ENCODE data around the gene COQ3. TPM values are rescaled to one million over a fixed set of nuclear protein-coding genes. Genes with fewer than 3 reads are reported as not detected.

Gene COQ3
- total RNA-seq: 1 to 10 TPM in 1 of 2 donors, under 1 TPM in 1; 0.95 to 2.0 TPM

- H3K27me3 ChIP-seq (replicated peaks; ENCODE audit: insufficient read depth): no peaks in the 10 kb centered on the region
- ATAC-seq (ENCODE audit: insufficient number of reproducible peaks, low FRiP score, low read depth) (peak; percentile 23), DNase-seq (ENCODE audit: low spot score) (peak; percentile 7)
- peak within 1 kb of the TSS; percentile 92 for H3K4me3 ChIP-seq
- H3K9me3 ChIP-seq: no peaks in the 10 kb centered on the region
- no peak for TF ChIP-seq CTCF (IDR thresholded peaks at IDR 0.05)
- H3K4me1 ChIP-seq (ENCODE audit: control insufficient read depth in 1 of 2, low read depth in 2 of 2): peaks cover 0 to 5% of the 10 kb centered on the region in 2 donors
- peak within 1 kb of the TSS; percentile 68 to 73 for H3K27ac ChIP-seq
- no peaks in the 10 kb centered on the region for H3K36me3 ChIP-seq
Observed at GRCh38 chr6:99393698-99394531, at the start of gene COQ3. COQ3 (minus strand) TSS chr6:99394195; CDS start chr6:99394179, 16 bp downstream.

DNA sequence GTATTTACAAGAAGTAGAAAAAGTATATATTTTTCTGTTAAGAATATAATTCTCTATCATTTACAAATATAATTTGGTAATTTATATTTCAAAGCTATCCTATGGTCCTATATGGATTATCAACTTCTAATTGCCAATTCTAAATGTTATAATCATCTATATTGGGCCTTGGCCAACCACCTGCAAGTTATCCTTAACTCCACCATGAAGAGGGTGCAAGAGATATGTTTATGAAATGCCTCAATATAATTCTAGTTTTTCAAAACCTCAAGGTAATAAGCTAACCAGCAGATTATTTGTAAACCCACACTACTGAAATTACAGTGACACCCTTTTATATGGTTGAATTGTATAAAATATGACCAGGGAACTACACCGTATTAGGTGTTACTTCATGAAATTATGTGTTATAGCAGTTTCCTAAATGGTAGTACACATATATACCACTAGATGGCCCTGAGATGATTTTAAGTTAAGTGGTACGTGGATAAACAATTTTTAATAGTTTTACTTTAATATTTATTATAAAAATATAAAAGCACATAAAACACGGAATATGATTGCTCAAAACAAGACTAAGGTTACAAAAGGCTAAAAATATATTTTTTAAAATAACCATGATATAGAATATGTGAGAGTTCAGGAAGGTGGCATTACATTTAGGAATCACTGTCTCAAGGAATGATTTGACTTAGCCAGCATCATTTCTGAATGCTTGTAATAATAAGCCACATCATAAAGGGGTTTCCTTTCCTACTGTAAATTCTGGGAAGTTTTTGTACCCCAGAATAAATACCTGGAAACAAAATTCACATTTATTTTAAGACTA lies 40.9 kb upstream of the COQ3 start:
- no peak overlapping the region for H3K27ac ChIP-seq
- H3K27me3 ChIP-seq (replicated peaks; ENCODE audit: insufficient read depth): no peaks in the 10 kb centered on the region
- peak; percentile 75 for TF ChIP-seq CTCF (IDR thresholded peaks at IDR 0.05)
- H3K4me3 ChIP-seq: no peak overlapping the region
- no peak for ATAC-seq (ENCODE audit: insufficient number of reproducible peaks, low FRiP score, low read depth)
- H3K4me1 ChIP-seq (ENCODE audit: control insufficient read depth in 1 of 2, low read depth in 2 of 2): no peaks in the 10 kb centered on the region
- H3K9me3 ChIP-seq: no peaks in the 10 kb centered on the region
- H3K36me3 ChIP-seq: no peaks in the 10 kb centered on the region
- no peak for DNase-seq (ENCODE audit: low spot score)

- Histone ChIP-seq H3K36me3 (no peaks in the 10 kb centered on the region), H3K9me3 (no peaks in the 10 kb centered on the region), H3K4me1 (ENCODE audit: control insufficient read depth in 1 of 2, low read depth in 2 of 2) (peaks cover 0 to 2% of the 10 kb centered on the region in 2 donors), H3K4me3 (no peak overlapping the region), H3K27ac (no peak overlapping the region), H3K27me3 (replicated peaks; ENCODE audit: insufficient read depth) (no peaks in the 10 kb centered on the region)
- no peak for TF ChIP-seq CTCF (IDR thresholded peaks at IDR 0.05)
- DNase-seq (ENCODE audit: low spot score): no peak
- no peak for ATAC-seq (ENCODE audit: insufficient number of reproducible peaks, low FRiP score, low read depth)
Observed at GRCh38 chr6:99432877-99433276, 38.9 kb upstream of the COQ3 start.

GRCh38 chr6:99431901-99432300 lies 37.9 kb upstream of the COQ3 start:
- no peak for DNase-seq (ENCODE audit: low spot score)
- TF ChIP-seq CTCF (IDR thresholded peaks at IDR 0.05): no peak
- H3K36me3 ChIP-seq: no peaks in the 10 kb centered on the region
- H3K27ac ChIP-seq: no peak overlapping the region
- H3K27me3 ChIP-seq (replicated peaks; ENCODE audit: insufficient read depth): no peaks in the 10 kb centered on the region
- no peak overlapping the region for H3K4me3 ChIP-seq
- ATAC-seq (ENCODE audit: insufficient number of reproducible peaks, low FRiP score, low read depth): no peak
- H3K9me3 ChIP-seq: no peaks in the 10 kb centered on the region
- H3K4me1 ChIP-seq (ENCODE audit: control insufficient read depth in 1 of 2, low read depth in 2 of 2): peaks cover 6 to 12% of the 10 kb centered on the region in 2 donors

- no peak for TF ChIP-seq CTCF (IDR thresholded peaks at IDR 0.05)
- Histone ChIP-seq H3K27me3 (replicated peaks; ENCODE audit: insufficient read depth) (no peaks in the 10 kb centered on the region), H3K36me3 (no peaks in the 10 kb centered on the region), H3K4me3 (no peak overlapping the region), H3K9me3 (no peaks in the 10 kb centered on the region), H3K27ac (no peak overlapping the region), H3K4me1 (ENCODE audit: control insufficient read depth in 1 of 2, low read depth in 2 of 2) (peaks cover 23 to 33% of the 10 kb centered on the region in 2 donors)
- DNase-seq (ENCODE audit: low spot score) (no peak), ATAC-seq (ENCODE audit: insufficient number of reproducible peaks, low FRiP score, low read depth) (no peak)
Observed at GRCh38 chr6:99427988-99428387, 34.0 kb upstream of the COQ3 start.
